Measurements from ENCODE around the gene BAD.

The BAD gene

GRCh38 chr11:64292460-64293254, 8.2 kb upstream of the BAD start:
- Mint-ChIP-seq H3K4me3 (peak overlapping the region; percentile 66), H3K36me3 (ENCODE audit: low read depth) (no peaks in the 10 kb centered on the region), H3K27ac (no peak overlapping the region), H3K27me3 (ENCODE audit: low read depth, poor library complexity) (peaks cover 83% of the 10 kb centered on the region), H3K9me3 (no peaks in the 10 kb centered on the region), H3K4me1 (peaks cover 9% of the 10 kb centered on the region)
- DNase-seq: peak; percentile 42
- TF ChIP-seq CTCF (IDR thresholded peaks at IDR 0.05): no peak

- Mint-ChIP-seq H3K27ac (no peak overlapping the region), H3K9me3 (no peaks in the 10 kb centered on the region), H3K4me1 (peaks cover 6% of the 10 kb centered on the region), H3K4me3 (no peak overlapping the region), H3K27me3 (ENCODE audit: low read depth, poor library complexity) (peaks cover 76% of the 10 kb centered on the region), H3K36me3 (ENCODE audit: low read depth) (no peaks in the 10 kb centered on the region)
- peak; percentile 36 for DNase-seq
- TF ChIP-seq CTCF (IDR thresholded peaks at IDR 0.05): no peak
Observed at GRCh38 chr11:64291752-64292459, 7.4 kb upstream of the BAD start.

- Mint-ChIP-seq H3K4me1 (peaks cover 12% of the 10 kb centered on the region), H3K27me3 (ENCODE audit: low read depth, poor library complexity) (peaks cover 72% of the 10 kb centered on the region), H3K9me3 (no peaks in the 10 kb centered on the region), H3K4me3 (peak within 1 kb of the TSS; percentile 71), H3K27ac (no peak within 1 kb of the TSS), H3K36me3 (ENCODE audit: low read depth) (no peaks in the 10 kb centered on the region)
- no peak for DNase-seq
- TF ChIP-seq CTCF (IDR thresholded peaks at IDR 0.05): no peak
Observed at GRCh38 chr11:64291262-64291751, 6.8 kb upstream of the BAD start, which contains the start of gene KCNK4. Gene KCNK4, plus strand, starts transcription at chr11:64291302. Its CDS starts 1,717 bp downstream, at chr11:64293019.

GRCh38 chr11:64290352-64291261, 6.1 kb upstream of the BAD start:
- H3K9me3 Mint-ChIP-seq: no peaks in the 10 kb centered on the region
- no peak for TF ChIP-seq CTCF (IDR thresholded peaks at IDR 0.05)
- H3K4me1 Mint-ChIP-seq: peaks cover 14% of the 10 kb centered on the region
- no peaks in the 10 kb centered on the region for H3K36me3 Mint-ChIP-seq (ENCODE audit: low read depth)
- no peak overlapping the region for H3K27ac Mint-ChIP-seq
- DNase-seq: no peak
- peak overlapping the region; percentile 71 for H3K4me3 Mint-ChIP-seq
- H3K27me3 Mint-ChIP-seq (ENCODE audit: low read depth, poor library complexity): peaks cover 65% of the 10 kb centered on the region

- DNase-seq: no peak
Observed at GRCh38 chr11:64289002-64289564, 4.6 kb upstream of the BAD start.

More at GRCh38 chr11:64289002-64289564, 4.6 kb upstream of the BAD start:
- Mint-ChIP-seq H3K36me3 (ENCODE audit: low read depth) (no peaks in the 10 kb centered on the region), H3K4me1 (peaks cover 14% of the 10 kb centered on the region), H3K9me3 (no peaks in the 10 kb centered on the region), H3K27me3 (ENCODE audit: low read depth, poor library complexity) (peaks cover 50% of the 10 kb centered on the region), H3K27ac (no peak overlapping the region), H3K4me3 (no peak overlapping the region)
- no peak for TF ChIP-seq CTCF (IDR thresholded peaks at IDR 0.05)

Data from nephron progenitor cell (in vitro differentiated cells).